GM21360 (cell line): Measurements from ENCODE around the gene CACNA1C.
"Not testable (repeated sequence)": the region's sequence is repeated elsewhere in the genome, so short reads cannot be mapped to it uniquely, and the experiment has no call there.

Experiments
- ATAC-seq: cut with Tn5 transposase; IDR thresholded peaks from one replicate; pipeline ENCODE4 v1.9.1; 2021; ENCODE audit warnings: mild to moderate bottlenecking, moderate library complexity; ENCODE audit not compliant: unreplicated experiment

The CACNA1C gene

GRCh38 chr12:2248087-2248900 lies 195.5 kb downstream of the CACNA1C start:
- ATAC-seq: no peak

GRCh38 chr12:2248901-2249381 lies 196.2 kb downstream of the CACNA1C start:
- ATAC-seq: peak; percentile 65

GRCh38 chr12:2250797-2251196 lies 198.0 kb downstream of the CACNA1C start:
- no peak for ATAC-seq

- ATAC-seq: no peak
Measured at GRCh38 chr12:2251526-2252209, 198.9 kb downstream of the CACNA1C start.

GRCh38 chr12:2255311-2255710 lies 202.5 kb downstream of the CACNA1C start:
- no peak for ATAC-seq

GRCh38 chr12:2255731-2256130 lies 202.9 kb downstream of the CACNA1C start:
- ATAC-seq: not testable (repeated sequence)

GRCh38 chr12:2256453-2256852 lies 203.7 kb downstream of the CACNA1C start:
- ATAC-seq: no peak

GRCh38 chr12:2256915-2257314 lies 204.1 kb downstream of the CACNA1C start:
- no peak for ATAC-seq

- ATAC-seq: no peak
Measured at GRCh38 chr12:2258025-2258424, 205.2 kb downstream of the CACNA1C start.

- no peak for ATAC-seq
Measured at GRCh38 chr12:2259369-2259768, 206.6 kb downstream of the CACNA1C start.

- no peak for ATAC-seq
Measured at GRCh38 chr12:2260441-2260840, 207.7 kb downstream of the CACNA1C start.

- ATAC-seq: no peak
Measured at GRCh38 chr12:2261708-2262107, 208.9 kb downstream of the CACNA1C start.

- ATAC-seq: no peak
Measured at GRCh38 chr12:2262449-2262848, 209.7 kb downstream of the CACNA1C start.

- no peak for ATAC-seq
Measured at GRCh38 chr12:2263901-2264300, 211.1 kb downstream of the CACNA1C start.

- ATAC-seq: no peak
Measured at GRCh38 chr12:2264651-2265232, 212.0 kb downstream of the CACNA1C start.

GRCh38 chr12:2265461-2266167 lies 212.8 kb downstream of the CACNA1C start:
- ATAC-seq: no peak

- no peak for ATAC-seq
Measured at GRCh38 chr12:2266666-2267620, 214.2 kb downstream of the CACNA1C start.

GRCh38 chr12:2267703-2268470 lies 215.1 kb downstream of the CACNA1C start:
- ATAC-seq: no peak
